22Rv1 (cell line): Measurements from ENCODE around the gene LOXL1.

Experiments used
- CTCF ChIP-seq: fragments of 450-650 bp; IDR thresholded peaks from 2 replicates; pipeline ENCODE4 v1.5.1; 2017; ENCODE audit warnings: mild to moderate bottlenecking
- ZFX ChIP-seq: fragments of 450-650 bp; IDR thresholded peaks from 2 replicates; pipeline ENCODE4 v1.6.1; 2017; ENCODE audit warnings: antibody characterized with exemption, borderline replicate concordance

GRCh38 chr15:73925848-73926218 is 429 bp upstream of the LOXL1 start:
- TF ChIP-seq CTCF (no peak), ZFX (no peak)
